GM21737 (cell line): ENCODE measurements around the gene TFPI.
"Not testable (repeated sequence)": the region's sequence is repeated elsewhere in the genome, so short reads cannot be mapped to it uniquely, and the experiment has no call there.

Source experiments
- ATAC-seq: cut with Tn5 transposase; IDR thresholded peaks from one replicate; pipeline ENCODE4 v1.9.1; 2021; ENCODE audit warnings: mild to moderate bottlenecking, moderate library complexity; ENCODE audit not compliant: unreplicated experiment

TFPI gene

GRCh38 chr2:187529248-187529976 is 24.8 kb downstream of the TFPI start:
- ATAC-seq: no peak

- no peak for ATAC-seq
Measured at GRCh38 chr2:187528042-187528441, 26.2 kb downstream of the TFPI start.

- ATAC-seq: no peak
Measured at GRCh38 chr2:187527262-187527661, 27.0 kb downstream of the TFPI start.

- ATAC-seq: no peak
Measured at GRCh38 chr2:187526792-187527191, 27.4 kb downstream of the TFPI start.

GRCh38 chr2:187525163-187525900 is 28.9 kb downstream of the TFPI start:
- no peak for ATAC-seq

- ATAC-seq: no peak
Measured at GRCh38 chr2:187523325-187523724, 30.9 kb downstream of the TFPI start.

- ATAC-seq: no peak
Measured at GRCh38 chr2:187520121-187520624, 34.1 kb downstream of the TFPI start.

GRCh38 chr2:187519419-187520120 is 34.7 kb downstream of the TFPI start:
- no peak for ATAC-seq

- not testable (repeated sequence) for ATAC-seq
Measured at GRCh38 chr2:187517750-187518361, 36.4 kb downstream of the TFPI start.

GRCh38 chr2:187516630-187517510 is 37.4 kb downstream of the TFPI start:
- ATAC-seq: not testable (repeated sequence)

GRCh38 chr2:187514930-187515329 is 39.3 kb downstream of the TFPI start:
- ATAC-seq: no peak

GRCh38 chr2:187514235-187514829 is 39.9 kb downstream of the TFPI start:
- not testable (repeated sequence) for ATAC-seq

GRCh38 chr2:187513460-187514234 is 40.6 kb downstream of the TFPI start:
- ATAC-seq: not testable (repeated sequence)

- ATAC-seq: no peak
Measured at GRCh38 chr2:187511356-187512315, 42.6 kb downstream of the TFPI start.

- ATAC-seq: not testable (repeated sequence)
Measured at GRCh38 chr2:187510419-187511355, 43.5 kb downstream of the TFPI start.

- no peak for ATAC-seq
Measured at GRCh38 chr2:187509667-187510417, 44.4 kb downstream of the TFPI start.
